ENCODE data around the gene KRTAP6-3. TPM values are rescaled to one million over a fixed set of nuclear protein-coding genes. Genes with fewer than 3 reads are reported as not detected.

The KRTAP6-3 gene
- total and polyA plus RNA-seq, 2 of the 13 experiments (the other 11 are each of a cell fraction or from before 2014, with no cell fraction given) = not detected

GRCh38 chr21:30561264-30561895 is 30.9 kb upstream of the KRTAP6-3 start, which contains the start of gene KRTAP19-7 (continued):
- TF ChIP-seq, protein P1, sequence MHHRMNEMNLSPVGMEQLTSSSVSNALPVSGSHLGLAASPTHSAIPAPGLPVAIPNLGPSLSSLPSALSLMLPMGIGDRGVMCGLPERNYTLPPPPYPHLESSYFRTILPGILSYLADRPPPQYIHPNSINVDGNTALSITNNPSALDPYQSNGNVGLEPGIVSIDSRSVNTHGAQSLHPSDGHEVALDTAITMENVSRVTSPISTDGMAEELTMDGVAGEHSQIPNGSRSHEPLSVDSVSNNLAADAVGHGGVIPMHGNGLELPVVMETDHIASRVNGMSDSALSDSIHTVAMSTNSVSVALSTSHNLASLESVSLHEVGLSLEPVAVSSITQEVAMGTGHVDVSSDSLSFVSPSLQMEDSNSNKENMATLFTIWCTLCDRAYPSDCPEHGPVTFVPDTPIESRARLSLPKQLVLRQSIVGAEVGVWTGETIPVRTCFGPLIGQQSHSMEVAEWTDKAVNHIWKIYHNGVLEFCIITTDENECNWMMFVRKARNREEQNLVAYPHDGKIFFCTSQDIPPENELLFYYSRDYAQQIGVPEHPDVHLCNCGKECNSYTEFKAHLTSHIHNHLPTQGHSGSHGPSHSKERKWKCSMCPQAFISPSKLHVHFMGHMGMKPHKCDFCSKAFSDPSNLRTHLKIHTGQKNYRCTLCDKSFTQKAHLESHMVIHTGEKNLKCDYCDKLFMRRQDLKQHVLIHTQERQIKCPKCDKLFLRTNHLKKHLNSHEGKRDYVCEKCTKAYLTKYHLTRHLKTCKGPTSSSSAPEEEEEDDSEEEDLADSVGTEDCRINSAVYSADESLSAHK (CRISPR knock-in tag; IDR thresholded peaks at IDR 0.05; ENCODE audit: borderline replicate concordance) = no peak
- TF ChIP-seq HOXA5 (CRISPR knock-in tag; IDR thresholded peaks at IDR 0.05) (no peak), PBX3 (CRISPR knock-in tag; IDR thresholded peaks at IDR 0.05; ENCODE audit: borderline replicate concordance) (no peak), ZNF317 (CRISPR knock-in tag; IDR thresholded peaks at IDR 0.05) (no peak), ARHGAP35 (CRISPR knock-in tag; IDR thresholded peaks at IDR 0.05; ENCODE audit: borderline replicate concordance) (no peak), ZNF546 (CRISPR knock-in tag; conservative IDR thresholded peaks at IDR 0.05) (no peak), ZC3H13 (CRISPR knock-in tag; IDR thresholded peaks at IDR 0.05) (no peak), RAD51 (IDR thresholded peaks at IDR 0.05; ENCODE audit: borderline replicate concordance) (no peak), ZNF34 (CRISPR knock-in tag; IDR thresholded peaks at IDR 0.05; ENCODE audit: borderline replicate concordance) (no peak), ZNF646 (CRISPR knock-in tag; IDR thresholded peaks at IDR 0.05) (no peak), KDM4B (CRISPR knock-in tag; IDR thresholded peaks at IDR 0.05) (no peak), FOXP1 (IDR thresholded peaks at IDR 0.05) (no peak), FOXP1 (CRISPR knock-in tag; IDR thresholded peaks at IDR 0.05) (no peak), NR2C2 (CRISPR knock-in tag; IDR thresholded peaks at IDR 0.05; ENCODE audit: borderline replicate concordance) (no peak), ZNF878 (CRISPR knock-in tag; IDR thresholded peaks at IDR 0.05) (no peak)
- TF ChIP-seq, protein P2, sequence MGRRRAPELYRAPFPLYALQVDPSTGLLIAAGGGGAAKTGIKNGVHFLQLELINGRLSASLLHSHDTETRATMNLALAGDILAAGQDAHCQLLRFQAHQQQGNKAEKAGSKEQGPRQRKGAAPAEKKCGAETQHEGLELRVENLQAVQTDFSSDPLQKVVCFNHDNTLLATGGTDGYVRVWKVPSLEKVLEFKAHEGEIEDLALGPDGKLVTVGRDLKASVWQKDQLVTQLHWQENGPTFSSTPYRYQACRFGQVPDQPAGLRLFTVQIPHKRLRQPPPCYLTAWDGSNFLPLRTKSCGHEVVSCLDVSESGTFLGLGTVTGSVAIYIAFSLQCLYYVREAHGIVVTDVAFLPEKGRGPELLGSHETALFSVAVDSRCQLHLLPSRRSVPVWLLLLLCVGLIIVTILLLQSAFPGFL (CRISPR knock-in tag; IDR thresholded peaks at IDR 0.05) = no peak
